Stimulated activated memory B cell treated with anti-CD40 and anti-IgM and Interleukin-4, amounts not matched to agents 10 μg/mL and 1 μg/mL and 100 μg/mL, for 72 hours (primary cell): Measurements from ENCODE around the gene SPG7.

Experiments
- ATAC-seq: fragments of 150-1000 bp; cut with Tn5 transposase; 2 replicates; pipeline ENCODE4 v1.10.0; 2021
- H3K27ac Mint-ChIP-seq: one replicate; pipeline ENCODE4 v1.8.0; 2022; ENCODE audit warnings: mild to moderate bottlenecking, mixed read lengths
- H3K27me3 Mint-ChIP-seq: one replicate; pipeline ENCODE4 v1.8.0; 2022; ENCODE audit warnings: mixed read lengths
- H3K36me3 Mint-ChIP-seq: one replicate; pipeline ENCODE4 v1.8.0; 2022; ENCODE audit warnings: mixed read lengths
- H3K4me1 Mint-ChIP-seq: one replicate; pipeline ENCODE4 v1.8.0; 2022; ENCODE audit warnings: mixed read lengths
- H3K4me3 Mint-ChIP-seq: one replicate; pipeline ENCODE4 v1.8.0; 2022; ENCODE audit warnings: mild to moderate bottlenecking, moderate library complexity, mixed read lengths
- H3K9me3 Mint-ChIP-seq: one replicate; pipeline ENCODE4 v1.8.0; 2022; ENCODE audit warnings: mixed read lengths

SPG7 gene

GRCh38 chr16:89556750-89557689 is 48.8 kb downstream of the SPG7 start:
- Mint-ChIP-seq H3K27ac (no peak overlapping the region), H3K36me3 (peaks cover 37% of the 10 kb centered on the region), H3K27me3 (no peaks in the 10 kb centered on the region), H3K4me3 (no peak overlapping the region), H3K4me1 (peaks cover 22% of the 10 kb centered on the region), H3K9me3 (no peaks in the 10 kb centered on the region)
- peak; percentile 50 for ATAC-seq

- Mint-ChIP-seq H3K9me3 (no peaks in the 10 kb centered on the region), H3K36me3 (peaks cover 37% of the 10 kb centered on the region), H3K4me3 (no peak overlapping the region), H3K27me3 (no peaks in the 10 kb centered on the region), H3K27ac (no peak overlapping the region), H3K4me1 (peaks cover 31% of the 10 kb centered on the region)
- no peak for ATAC-seq
Measured at GRCh38 chr16:89557690-89558490, 49.7 kb downstream of the SPG7 start.

GRCh38 chr16:89560378-89561141 is 52.4 kb downstream of the SPG7 start, which contains the start of gene RPL13:
RPL13 (plus strand) TSS chr16:89560682; CDS start chr16:89560960, 278 bp downstream.
- peak within 1 kb of the TSS; percentile 100 for H3K27ac Mint-ChIP-seq
- peaks cover 58% of the 10 kb centered on the region for H3K4me1 Mint-ChIP-seq
- peak within 1 kb of the TSS; percentile 97 for H3K4me3 Mint-ChIP-seq
- no peaks in the 10 kb centered on the region for H3K27me3 Mint-ChIP-seq
- peaks cover 48% of the 10 kb centered on the region for H3K36me3 Mint-ChIP-seq
- peak; percentile 97 for ATAC-seq
- H3K9me3 Mint-ChIP-seq, result no peaks in the 10 kb centered on the region

- no peaks in the 10 kb centered on the region for H3K9me3 Mint-ChIP-seq
- peak overlapping the region; percentile 97 for H3K4me3 Mint-ChIP-seq
- peak overlapping the region; percentile 100 for H3K27ac Mint-ChIP-seq
- no peaks in the 10 kb centered on the region for H3K27me3 Mint-ChIP-seq
- peaks cover 65% of the 10 kb centered on the region for H3K4me1 Mint-ChIP-seq
- H3K36me3 Mint-ChIP-seq, result peaks cover 40% of the 10 kb centered on the region
- no peak for ATAC-seq
Measured at GRCh38 chr16:89561142-89561883, 53.1 kb downstream of the SPG7 start.

GRCh38 chr16:89561884-89562599 is 53.8 kb downstream of the SPG7 start:
- Mint-ChIP-seq H3K4me1 (peaks cover 68% of the 10 kb centered on the region), H3K36me3 (peaks cover 34% of the 10 kb centered on the region), H3K9me3 (no peaks in the 10 kb centered on the region), H3K27ac (peak overlapping the region; percentile 100), H3K27me3 (no peaks in the 10 kb centered on the region), H3K4me3 (peak overlapping the region; percentile 97)
- ATAC-seq, result no peak

GRCh38 chr16:89562939-89563338 is 54.7 kb downstream of the SPG7 start:
- H3K4me1 Mint-ChIP-seq, result peaks cover 62% of the 10 kb centered on the region
- no peak for ATAC-seq
- H3K36me3 Mint-ChIP-seq, result peaks cover 40% of the 10 kb centered on the region
- H3K4me3 Mint-ChIP-seq, result peak overlapping the region; percentile 97
- H3K27me3 Mint-ChIP-seq, result no peaks in the 10 kb centered on the region
- peak overlapping the region; percentile 100 for H3K27ac Mint-ChIP-seq
- no peaks in the 10 kb centered on the region for H3K9me3 Mint-ChIP-seq

- H3K27ac Mint-ChIP-seq, result peak overlapping the region; percentile 72
- peaks cover 40% of the 10 kb centered on the region for H3K36me3 Mint-ChIP-seq
- no peak for ATAC-seq
- peaks cover 62% of the 10 kb centered on the region for H3K4me1 Mint-ChIP-seq
- no peaks in the 10 kb centered on the region for H3K9me3 Mint-ChIP-seq
- H3K27me3 Mint-ChIP-seq, result peaks cover under 1% of the 10 kb centered on the region
- H3K4me3 Mint-ChIP-seq, result peak overlapping the region; percentile 53
Measured at GRCh38 chr16:89563639-89564392, 55.6 kb downstream of the SPG7 start.

GRCh38 chr16:89564476-89565255 is 56.5 kb downstream of the SPG7 start:
- no peaks in the 10 kb centered on the region for H3K9me3 Mint-ChIP-seq
- H3K4me1 Mint-ChIP-seq, result peaks cover 57% of the 10 kb centered on the region
- peak overlapping the region; percentile 53 for H3K4me3 Mint-ChIP-seq
- ATAC-seq, result no peak
- H3K36me3 Mint-ChIP-seq, result peaks cover 40% of the 10 kb centered on the region
- peaks cover 9% of the 10 kb centered on the region for H3K27me3 Mint-ChIP-seq
- peak overlapping the region; percentile 72 for H3K27ac Mint-ChIP-seq

GRCh38 chr16:89565256-89565505 is 57.0 kb downstream of the SPG7 start:
- H3K4me3 Mint-ChIP-seq, result peak overlapping the region; percentile 53
- peaks cover 54% of the 10 kb centered on the region for H3K4me1 Mint-ChIP-seq
- ATAC-seq, result no peak
- H3K9me3 Mint-ChIP-seq, result no peaks in the 10 kb centered on the region
- peaks cover 40% of the 10 kb centered on the region for H3K36me3 Mint-ChIP-seq
- H3K27ac Mint-ChIP-seq, result peak overlapping the region; percentile 72
- H3K27me3 Mint-ChIP-seq, result peaks cover 14% of the 10 kb centered on the region

GRCh38 chr16:89565506-89566372 is 57.5 kb downstream of the SPG7 start:
- Mint-ChIP-seq H3K4me1 (peaks cover 58% of the 10 kb centered on the region), H3K36me3 (peaks cover 40% of the 10 kb centered on the region)

GRCh38 chr16:89567656-89568594 is 59.7 kb downstream of the SPG7 start:
- H3K27me3 Mint-ChIP-seq, result peaks cover 41% of the 10 kb centered on the region
- no peaks in the 10 kb centered on the region for H3K9me3 Mint-ChIP-seq
- no peak for ATAC-seq
- no peak overlapping the region for H3K4me3 Mint-ChIP-seq
- no peak overlapping the region for H3K27ac Mint-ChIP-seq
- peaks cover 23% of the 10 kb centered on the region for H3K36me3 Mint-ChIP-seq
- peaks cover 57% of the 10 kb centered on the region for H3K4me1 Mint-ChIP-seq

More at GRCh38 chr16:89565506-89566372, 57.5 kb downstream of the SPG7 start:
- peaks cover 20% of the 10 kb centered on the region for H3K27me3 Mint-ChIP-seq
- H3K27ac Mint-ChIP-seq, result peak overlapping the region; percentile 72
- peak overlapping the region; percentile 53 for H3K4me3 Mint-ChIP-seq
- no peaks in the 10 kb centered on the region for H3K9me3 Mint-ChIP-seq
- ATAC-seq, result peak; percentile 72
